IPS-15b (cell line): ENCODE data around the gene ANK3.

Experiments used
- H3K27me3 ChIP-seq: one replicate; pipeline ENCODE4 v1.6.1; 2013; ENCODE audit warnings: low read length; ENCODE audit not compliant: control insufficient read depth, insufficient read depth
- H3K36me3 ChIP-seq: one replicate; pipeline ENCODE4 v1.6.1; 2013; ENCODE audit warnings: low read length; ENCODE audit not compliant: control insufficient read depth, insufficient read depth
- H3K4me1 ChIP-seq: one replicate; pipeline ENCODE4 v1.6.1; 2013; ENCODE audit warnings: mild to moderate bottlenecking, low read length; ENCODE audit not compliant: control insufficient read depth, insufficient read depth
- H3K4me3 ChIP-seq: one replicate; pipeline ENCODE4 v1.5.1; 2013; ENCODE audit warnings: low read depth, low read length
- H3K9ac ChIP-seq: one replicate; pipeline ENCODE4 v1.6.1; 2013; ENCODE audit warnings: low read depth, mild to moderate bottlenecking, low read length
- H3K9me3 ChIP-seq: one replicate; pipeline ENCODE4 v1.6.1; 2013; ENCODE audit warnings: mild to moderate bottlenecking, low read length; ENCODE audit not compliant: control insufficient read depth, insufficient read depth

The ANK3 gene

GRCh38 chr10:60257767-60258428, 131.8 kb downstream of the ANK3 start:
- Histone ChIP-seq H3K4me1 (peaks cover 10% of the 10 kb centered on the region), H3K36me3 (no peaks in the 10 kb centered on the region), H3K9me3 (no peaks in the 10 kb centered on the region), H3K4me3 (no peak overlapping the region), H3K27me3 (no peaks in the 10 kb centered on the region), H3K9ac (no peak overlapping the region)

GRCh38 chr10:60254776-60255175, 134.9 kb downstream of the ANK3 start:
- Histone ChIP-seq H3K4me1 (peaks cover 10% of the 10 kb centered on the region), H3K9me3 (no peaks in the 10 kb centered on the region), H3K36me3 (no peaks in the 10 kb centered on the region), H3K9ac (no peak overlapping the region), H3K4me3 (no peak overlapping the region), H3K27me3 (no peaks in the 10 kb centered on the region)

GRCh38 chr10:60253484-60253883, 136.2 kb downstream of the ANK3 start:
- H3K4me1 ChIP-seq = peaks cover 7% of the 10 kb centered on the region

GRCh38 chr10:60252688-60253087, 137.0 kb downstream of the ANK3 start:
- H3K27me3 ChIP-seq = no peaks in the 10 kb centered on the region
- H3K9ac ChIP-seq = no peak overlapping the region
- H3K36me3 ChIP-seq = no peaks in the 10 kb centered on the region
- H3K4me3 ChIP-seq = no peak overlapping the region
- H3K4me1 ChIP-seq = no peaks in the 10 kb centered on the region
- H3K9me3 ChIP-seq = no peaks in the 10 kb centered on the region

More at GRCh38 chr10:60253484-60253883, 136.2 kb downstream of the ANK3 start:
- Histone ChIP-seq H3K27me3 (no peaks in the 10 kb centered on the region), H3K9me3 (no peaks in the 10 kb centered on the region), H3K36me3 (no peaks in the 10 kb centered on the region), H3K4me3 (no peak overlapping the region), H3K9ac (no peak overlapping the region)

- no peaks in the 10 kb centered on the region for H3K4me1 ChIP-seq
- H3K9me3 ChIP-seq = no peaks in the 10 kb centered on the region
- H3K27me3 ChIP-seq = no peaks in the 10 kb centered on the region
- H3K4me3 ChIP-seq = no peak overlapping the region
- H3K36me3 ChIP-seq = no peaks in the 10 kb centered on the region
- H3K9ac ChIP-seq = no peak overlapping the region
These were observed 143.3 kb downstream of the ANK3 start for GRCh38 chr10:60246382-60246781.

GRCh38 chr10:60239228-60239627, 150.4 kb downstream of the ANK3 start:
- H3K4me1 ChIP-seq = peaks cover 6% of the 10 kb centered on the region
- no peak overlapping the region for H3K9ac ChIP-seq
- no peaks in the 10 kb centered on the region for H3K9me3 ChIP-seq
- H3K27me3 ChIP-seq = no peaks in the 10 kb centered on the region
- no peaks in the 10 kb centered on the region for H3K36me3 ChIP-seq
- H3K4me3 ChIP-seq = no peak overlapping the region

- Histone ChIP-seq H3K36me3 (no peaks in the 10 kb centered on the region), H3K9ac (no peak overlapping the region), H3K27me3 (no peaks in the 10 kb centered on the region), H3K9me3 (no peaks in the 10 kb centered on the region), H3K4me1 (peaks cover 6% of the 10 kb centered on the region), H3K4me3 (no peak overlapping the region)
These were observed 150.9 kb downstream of the ANK3 start for GRCh38 chr10:60238759-60239100.

- Histone ChIP-seq H3K9ac (no peak overlapping the region), H3K4me1 (peaks cover 6% of the 10 kb centered on the region), H3K36me3 (no peaks in the 10 kb centered on the region), H3K9me3 (no peaks in the 10 kb centered on the region), H3K27me3 (no peaks in the 10 kb centered on the region), H3K4me3 (no peak overlapping the region)
These were observed 151.5 kb downstream of the ANK3 start for GRCh38 chr10:60237977-60238758.

GRCh38 chr10:60236869-60237524, 152.7 kb downstream of the ANK3 start:
- Histone ChIP-seq H3K9me3 (no peaks in the 10 kb centered on the region), H3K36me3 (no peaks in the 10 kb centered on the region), H3K9ac (no peak overlapping the region), H3K4me3 (no peak overlapping the region), H3K27me3 (no peaks in the 10 kb centered on the region), H3K4me1 (peaks cover 6% of the 10 kb centered on the region)

GRCh38 chr10:60235001-60235400, 154.7 kb downstream of the ANK3 start:
- Histone ChIP-seq H3K4me3 (no peak overlapping the region), H3K27me3 (no peaks in the 10 kb centered on the region), H3K4me1 (peaks cover 6% of the 10 kb centered on the region), H3K36me3 (no peaks in the 10 kb centered on the region), H3K9ac (no peak overlapping the region), H3K9me3 (no peaks in the 10 kb centered on the region)

- H3K4me1 ChIP-seq = peaks cover 6% of the 10 kb centered on the region
- no peak overlapping the region for H3K4me3 ChIP-seq
- H3K9me3 ChIP-seq = no peaks in the 10 kb centered on the region
- no peaks in the 10 kb centered on the region for H3K27me3 ChIP-seq
- H3K9ac ChIP-seq = no peak overlapping the region
- no peaks in the 10 kb centered on the region for H3K36me3 ChIP-seq
These were observed 155.1 kb downstream of the ANK3 start for GRCh38 chr10:60234551-60234950.

- Histone ChIP-seq H3K4me1 (no peaks in the 10 kb centered on the region), H3K27me3 (no peaks in the 10 kb centered on the region), H3K36me3 (no peaks in the 10 kb centered on the region), H3K9me3 (no peaks in the 10 kb centered on the region), H3K4me3 (no peak overlapping the region), H3K9ac (no peak overlapping the region)
These were observed 158.8 kb downstream of the ANK3 start for GRCh38 chr10:60230892-60231291.
